ENCODE data around the gene SH2D6.
A peak's percentile ranks its signal among the peaks of the same experiment; 100 is the strongest.

SH2D6 gene
- long read RNA-seq, partial matches to known transcripts, result 0 of 1 reads
- long read RNA-seq, other reads (novel, unspliced or antisense), result 1 of 1 reads

DNA sequence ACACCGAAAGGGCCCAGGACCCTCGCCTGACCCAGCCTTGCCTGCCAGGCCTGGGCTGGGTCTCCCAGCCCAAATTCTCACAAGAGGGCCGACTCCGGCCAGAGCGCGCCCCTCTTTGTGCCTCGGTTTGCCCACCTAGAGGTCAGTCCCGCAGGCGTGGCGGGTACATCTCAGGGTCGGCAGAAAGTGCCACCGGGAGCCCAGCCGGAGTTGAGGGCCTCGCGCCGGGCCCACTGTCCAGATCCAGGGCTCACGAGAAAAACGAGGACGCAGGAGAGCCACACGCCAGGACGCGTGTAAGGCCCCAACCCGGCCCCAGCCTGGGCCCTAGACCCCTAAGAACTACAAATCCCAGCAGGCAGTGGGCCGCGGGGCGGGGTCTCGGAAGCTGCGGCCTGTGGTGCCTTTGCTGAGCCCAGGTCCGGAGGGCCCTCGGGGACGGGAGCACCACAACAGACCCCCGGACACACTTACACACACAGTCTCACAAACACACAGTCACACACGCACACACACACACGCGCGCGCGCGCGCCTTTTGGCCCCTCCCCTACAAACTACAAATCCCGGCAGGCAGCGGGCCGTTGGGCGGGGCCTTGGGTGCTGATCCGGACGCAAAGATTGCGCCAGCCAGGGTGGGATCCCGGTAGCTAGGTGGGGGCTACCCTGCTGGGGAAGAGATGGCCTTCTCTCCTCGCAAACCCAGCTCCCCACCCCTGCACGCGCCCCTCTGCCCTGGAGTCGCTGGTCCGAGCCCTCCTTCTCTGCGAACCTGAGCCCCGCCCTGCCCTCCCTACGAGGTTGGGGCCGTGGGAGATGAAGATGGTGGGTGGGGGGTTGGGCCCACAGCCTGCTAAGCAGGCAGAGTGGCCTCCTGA, at the start of gene SH2D6:
SH2D6 (plus strand) TSS at position 583 of the 877 bp plus-strand sequence. CDS start 10,752 bp downstream, outside the sequence.
- TF ChIP-seq GABPA (IDR thresholded peaks at IDR 0.05; ENCODE audit: low read depth), result 0 out of 2 replicates have a peak, but pooled peaks have one; percentile 35
- TF ChIP-seq, protein P1, sequence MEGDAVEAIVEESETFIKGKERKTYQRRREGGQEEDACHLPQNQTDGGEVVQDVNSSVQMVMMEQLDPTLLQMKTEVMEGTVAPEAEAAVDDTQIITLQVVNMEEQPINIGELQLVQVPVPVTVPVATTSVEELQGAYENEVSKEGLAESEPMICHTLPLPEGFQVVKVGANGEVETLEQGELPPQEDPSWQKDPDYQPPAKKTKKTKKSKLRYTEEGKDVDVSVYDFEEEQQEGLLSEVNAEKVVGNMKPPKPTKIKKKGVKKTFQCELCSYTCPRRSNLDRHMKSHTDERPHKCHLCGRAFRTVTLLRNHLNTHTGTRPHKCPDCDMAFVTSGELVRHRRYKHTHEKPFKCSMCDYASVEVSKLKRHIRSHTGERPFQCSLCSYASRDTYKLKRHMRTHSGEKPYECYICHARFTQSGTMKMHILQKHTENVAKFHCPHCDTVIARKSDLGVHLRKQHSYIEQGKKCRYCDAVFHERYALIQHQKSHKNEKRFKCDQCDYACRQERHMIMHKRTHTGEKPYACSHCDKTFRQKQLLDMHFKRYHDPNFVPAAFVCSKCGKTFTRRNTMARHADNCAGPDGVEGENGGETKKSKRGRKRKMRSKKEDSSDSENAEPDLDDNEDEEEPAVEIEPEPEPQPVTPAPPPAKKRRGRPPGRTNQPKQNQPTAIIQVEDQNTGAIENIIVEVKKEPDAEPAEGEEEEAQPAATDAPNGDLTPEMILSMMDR (IDR thresholded peaks at IDR 0.05; ENCODE audit: insufficient read depth, low read length), result no peak
- peak; percentile 71 for TF ChIP-seq POLR2AphosphoS5 (IDR thresholded peaks at IDR 0.05; ENCODE audit: low read depth)
- H3K4me3 ChIP-seq (replicated peaks; ENCODE audit: insufficient read depth, low read length), result peak within 1 kb of the TSS; percentile 64
- DNase-seq (ENCODE audit: low read depth in 1 of 2, low spot score in 1 of 2), result peak; percentile 76 to 83
- no peaks in the 10 kb centered on the region for H3K27me3 ChIP-seq (ENCODE audit: insufficient read depth, poor library complexity, severe bottlenecking)
- peak within 1 kb of the TSS; percentile 94 for H3K27ac ChIP-seq (replicated peaks)

DNA sequence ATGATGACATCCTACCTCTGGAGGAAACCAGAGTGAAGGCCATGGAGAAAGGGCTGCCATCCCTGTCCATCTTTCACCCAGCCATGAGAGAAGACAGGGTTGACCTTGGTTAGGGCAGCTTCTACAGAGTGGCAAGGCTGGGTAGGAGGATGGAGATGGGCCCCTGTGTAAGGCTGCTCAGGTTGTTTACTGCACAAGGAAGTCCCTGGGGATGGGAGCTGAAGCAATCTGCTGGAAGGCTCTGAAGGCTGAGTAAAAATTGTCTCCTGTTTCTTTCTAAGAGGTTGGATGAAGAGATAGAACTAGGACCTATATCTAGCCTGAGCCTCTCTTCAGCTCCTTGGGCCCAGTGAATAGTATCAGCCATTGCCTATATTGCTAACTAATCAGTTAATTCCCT, 49.6 kb upstream of the SH2D6 start:
- H3K4me3 ChIP-seq (replicated peaks; ENCODE audit: insufficient read depth, low read length), result no peak overlapping the region
- TF ChIP-seq, protein P2, sequence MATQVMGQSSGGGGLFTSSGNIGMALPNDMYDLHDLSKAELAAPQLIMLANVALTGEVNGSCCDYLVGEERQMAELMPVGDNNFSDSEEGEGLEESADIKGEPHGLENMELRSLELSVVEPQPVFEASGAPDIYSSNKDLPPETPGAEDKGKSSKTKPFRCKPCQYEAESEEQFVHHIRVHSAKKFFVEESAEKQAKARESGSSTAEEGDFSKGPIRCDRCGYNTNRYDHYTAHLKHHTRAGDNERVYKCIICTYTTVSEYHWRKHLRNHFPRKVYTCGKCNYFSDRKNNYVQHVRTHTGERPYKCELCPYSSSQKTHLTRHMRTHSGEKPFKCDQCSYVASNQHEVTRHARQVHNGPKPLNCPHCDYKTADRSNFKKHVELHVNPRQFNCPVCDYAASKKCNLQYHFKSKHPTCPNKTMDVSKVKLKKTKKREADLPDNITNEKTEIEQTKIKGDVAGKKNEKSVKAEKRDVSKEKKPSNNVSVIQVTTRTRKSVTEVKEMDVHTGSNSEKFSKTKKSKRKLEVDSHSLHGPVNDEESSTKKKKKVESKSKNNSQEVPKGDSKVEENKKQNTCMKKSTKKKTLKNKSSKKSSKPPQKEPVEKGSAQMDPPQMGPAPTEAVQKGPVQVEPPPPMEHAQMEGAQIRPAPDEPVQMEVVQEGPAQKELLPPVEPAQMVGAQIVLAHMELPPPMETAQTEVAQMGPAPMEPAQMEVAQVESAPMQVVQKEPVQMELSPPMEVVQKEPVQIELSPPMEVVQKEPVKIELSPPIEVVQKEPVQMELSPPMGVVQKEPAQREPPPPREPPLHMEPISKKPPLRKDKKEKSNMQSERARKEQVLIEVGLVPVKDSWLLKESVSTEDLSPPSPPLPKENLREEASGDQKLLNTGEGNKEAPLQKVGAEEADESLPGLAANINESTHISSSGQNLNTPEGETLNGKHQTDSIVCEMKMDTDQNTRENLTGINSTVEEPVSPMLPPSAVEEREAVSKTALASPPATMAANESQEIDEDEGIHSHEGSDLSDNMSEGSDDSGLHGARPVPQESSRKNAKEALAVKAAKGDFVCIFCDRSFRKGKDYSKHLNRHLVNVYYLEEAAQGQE (IDR thresholded peaks at IDR 0.05; ENCODE audit: insufficient replicate concordance, low read depth), result no peak
- TF ChIP-seq GABPA (IDR thresholded peaks at IDR 0.05; ENCODE audit: low read depth) (no peak), POLR2AphosphoS5 (IDR thresholded peaks at IDR 0.05; ENCODE audit: low read depth) (no peak), SPI1 (IDR thresholded peaks at IDR 0.05; ENCODE audit: borderline replicate concordance, low read depth) (no peak)
- TF ChIP-seq, protein P1 (IDR thresholded peaks at IDR 0.05; ENCODE audit: insufficient read depth, low read length), result no peak
- no peak overlapping the region for H3K27ac ChIP-seq (replicated peaks)
- DNase-seq (ENCODE audit: low read depth in 1 of 2, low spot score in 1 of 2), result no peak
- no peaks in the 10 kb centered on the region for H3K27me3 ChIP-seq (ENCODE audit: insufficient read depth, poor library complexity, severe bottlenecking)

DNA sequence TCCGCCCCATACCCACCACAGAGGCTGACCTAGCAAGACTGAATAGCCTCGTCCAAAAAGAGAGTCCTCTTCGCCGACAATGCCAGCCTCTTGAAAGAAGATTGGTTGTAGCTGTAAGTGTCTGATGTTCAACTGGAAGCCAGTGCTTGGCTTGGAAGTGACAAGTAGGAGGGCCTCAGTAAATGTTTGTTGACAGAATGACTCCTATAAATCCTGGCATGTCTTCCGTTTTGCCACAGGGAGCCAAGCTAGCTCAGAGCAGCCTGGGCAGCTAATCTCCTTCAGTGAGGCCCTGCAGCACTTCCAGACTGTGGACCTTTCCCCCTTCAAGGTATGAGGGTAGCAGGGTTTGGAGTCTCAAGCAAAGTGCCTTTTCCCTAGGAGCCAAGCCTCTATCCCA, 49.0 kb upstream of the SH2D6 start:
- no peaks in the 10 kb centered on the region for H3K27me3 ChIP-seq (ENCODE audit: insufficient read depth, poor library complexity, severe bottlenecking)
- no peak overlapping the region for H3K27ac ChIP-seq (replicated peaks)
- TF ChIP-seq SPI1 (IDR thresholded peaks at IDR 0.05; ENCODE audit: borderline replicate concordance, low read depth) (no peak), POLR2AphosphoS5 (IDR thresholded peaks at IDR 0.05; ENCODE audit: low read depth) (no peak), GABPA (IDR thresholded peaks at IDR 0.05; ENCODE audit: low read depth) (no peak)
- TF ChIP-seq, protein P2 (IDR thresholded peaks at IDR 0.05; ENCODE audit: insufficient replicate concordance, low read depth), result no peak
- TF ChIP-seq, protein P1 (IDR thresholded peaks at IDR 0.05; ENCODE audit: insufficient read depth, low read length), result no peak
- no peak for DNase-seq (ENCODE audit: low read depth in 1 of 2, low spot score in 1 of 2)
- H3K4me3 ChIP-seq (replicated peaks; ENCODE audit: insufficient read depth, low read length), result no peak overlapping the region
